HG03064 (cell line): Measurements from ENCODE around the gene EXPH5.

ENCODE experiments used
- ATAC-seq: cut with Tn5 transposase; IDR thresholded peaks from one replicate; pipeline ENCODE4 v1.9.1; 2021; ENCODE audit warnings: low read depth; ENCODE audit not compliant: unreplicated experiment

EXPH5 gene

GRCh38 chr11:108474664-108475463, 118.7 kb downstream of the EXPH5 start:
- no peak for ATAC-seq

DNA sequence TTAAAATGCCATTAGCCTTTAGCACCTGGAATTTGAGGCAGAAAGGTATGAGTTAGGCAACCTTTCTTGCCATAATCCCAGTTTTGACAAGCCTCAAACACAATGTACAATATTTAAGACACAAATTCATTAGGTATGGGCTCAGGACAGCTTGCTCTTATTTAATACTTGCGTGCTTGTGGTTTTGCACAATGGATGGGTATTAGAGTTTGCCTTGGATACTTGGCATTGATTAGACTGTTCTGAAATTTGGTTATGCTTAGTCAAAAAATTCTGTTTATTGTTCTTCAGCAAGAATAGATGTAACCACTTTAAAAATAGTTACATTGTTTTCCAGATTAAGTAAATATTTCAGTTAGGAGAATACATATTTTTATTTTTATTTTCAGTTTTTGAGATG, 120.9 kb downstream of the EXPH5 start:
- ATAC-seq: no peak

DNA sequence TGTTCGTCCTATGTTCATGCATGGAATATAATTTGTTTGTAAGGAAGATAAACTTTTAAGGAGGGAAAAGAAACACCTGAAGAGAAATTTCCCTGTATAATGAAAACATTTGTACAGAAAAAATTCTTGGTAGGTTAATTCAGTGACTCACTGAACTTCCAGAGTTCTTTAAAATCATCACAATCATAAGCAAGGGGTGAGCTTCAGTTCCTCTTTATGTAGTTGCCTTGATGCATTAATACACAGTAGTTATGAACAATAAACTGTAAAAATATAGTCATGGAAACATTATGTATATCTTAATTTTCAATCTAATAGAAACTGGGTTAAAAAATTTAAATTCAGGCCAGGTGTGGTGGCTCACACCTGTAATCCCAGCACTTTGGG, 125.1 kb downstream of the EXPH5 start:
- ATAC-seq: no peak

DNA sequence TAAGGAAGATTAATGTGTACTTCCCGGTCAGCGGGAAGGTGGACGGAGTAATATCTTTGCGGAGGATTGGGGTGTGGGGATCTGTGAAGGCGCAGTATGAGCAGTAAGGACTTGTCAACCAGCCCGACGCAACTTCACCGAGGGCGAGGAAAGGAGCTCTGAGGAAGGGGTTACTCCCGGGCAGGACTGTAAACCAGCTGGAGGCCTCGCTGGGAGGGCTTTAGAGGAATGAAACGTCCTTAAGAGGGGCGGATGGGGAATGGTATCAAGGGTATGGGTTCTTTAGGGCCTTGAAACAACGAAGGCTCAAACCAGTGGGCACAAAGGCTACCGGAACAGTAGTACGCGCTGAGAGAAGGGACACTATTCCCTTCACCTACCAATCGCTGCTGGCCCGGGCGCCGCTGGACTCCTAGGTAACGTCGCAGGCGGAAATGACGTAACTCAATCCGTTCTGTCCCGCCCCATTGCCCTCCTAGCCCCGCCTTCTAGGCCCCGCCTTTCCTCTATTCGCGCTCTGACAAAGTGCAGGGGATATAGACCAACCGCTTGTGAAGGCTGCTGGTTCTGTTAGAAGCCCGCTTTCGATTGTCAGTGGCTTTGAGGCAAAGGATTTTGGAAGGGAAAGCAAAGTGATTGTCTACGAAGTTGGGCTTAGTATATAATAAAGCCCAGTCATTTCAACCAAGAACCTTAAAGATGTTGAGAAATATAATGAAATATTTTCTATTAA, 126.3 kb downstream of the EXPH5 start, which contains the start of gene C11orf65:
TSS of gene C11orf65 (minus strand) at position 439 of the 733 bp plus-strand sequence. CDS start 5,970 bp downstream, outside the sequence.
- ATAC-seq: peak; percentile 98

DNA sequence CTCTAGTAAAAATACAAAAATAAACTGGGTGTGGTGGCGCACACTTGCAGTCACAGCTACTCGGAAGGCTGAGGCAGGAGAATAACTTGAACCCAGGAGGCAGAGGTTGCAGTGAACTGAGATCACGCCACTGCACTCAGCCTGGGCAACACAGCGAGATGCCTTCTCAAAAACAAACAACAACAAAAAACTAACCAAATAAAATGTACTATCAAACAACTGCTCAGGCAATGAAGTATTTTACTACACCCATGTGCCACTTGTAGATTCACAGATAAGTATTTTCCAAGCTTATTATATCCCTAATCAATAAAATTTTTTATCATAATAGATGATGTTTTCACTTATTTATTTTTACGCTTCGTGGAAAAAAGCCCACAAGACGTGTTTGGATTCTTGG, 127.2 kb downstream of the EXPH5 start:
- ATAC-seq: no peak
